SK-N-MC (cell line): ENCODE measurements around the gene IL4R.

Experiments used
- EZH2 ChIP-seq: fragments of 200-600 bp; sonication (generic); IDR thresholded peaks from one replicate; pipeline ENCODE4 v1.6.1; 2017; ENCODE audit warnings: antibody characterized with exemption
- FOXP2 ChIP-seq: optimal IDR thresholded peaks from 2 replicates; pipeline ENCODE3; 2011; ENCODE audit warnings: mild to moderate bottlenecking, moderate library complexity; ENCODE audit not compliant: insufficient read depth; ENCODE audit errors: extremely low read length, control extremely low read depth
- POLR2AphosphoS5 ChIP-seq: IDR thresholded peaks from 2 replicates; pipeline ENCODE4 v1.6.1; 2012; ENCODE audit warnings: mild to moderate bottlenecking, low read depth, low read length, borderline replicate concordance

DNA sequence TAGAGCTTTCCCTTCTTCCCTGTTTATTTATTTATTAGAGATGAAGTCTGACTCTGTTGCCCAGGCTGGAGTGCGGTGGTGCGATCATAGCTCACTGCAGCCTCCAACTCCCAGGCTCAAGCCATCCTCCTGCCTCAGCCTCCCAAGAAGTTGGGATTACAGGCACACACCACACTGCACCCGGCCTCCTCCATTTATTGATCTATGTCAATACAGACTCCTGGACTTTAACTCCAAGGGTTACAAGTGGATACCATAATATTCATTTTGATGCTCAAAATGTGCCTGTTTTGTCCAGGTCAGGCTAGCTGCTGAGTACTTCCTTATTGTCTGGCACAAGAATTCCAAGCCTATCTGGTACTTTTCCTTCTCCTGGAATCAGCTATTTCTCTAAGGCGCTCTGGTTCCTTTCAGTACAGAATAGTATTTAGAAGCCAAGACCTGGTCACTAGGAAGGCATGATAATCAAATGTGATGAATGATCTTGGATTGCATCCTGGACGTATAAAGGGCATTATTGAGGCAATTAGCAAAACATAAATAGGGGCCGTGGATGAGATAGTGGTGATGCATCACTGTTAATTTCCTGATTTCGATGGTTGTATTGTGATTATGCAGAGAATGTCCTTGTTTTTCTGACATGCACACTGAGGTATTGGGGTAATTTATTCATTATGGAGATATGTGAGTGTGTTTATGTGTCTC, 21.7 kb downstream of the IL4R start:
- TF ChIP-seq POLR2AphosphoS5 (no peak), EZH2 (no peak), FOXP2 (no peak)
